GM18951 (cell line): ENCODE measurements around the gene WDR86.

ENCODE experiments used
- POLR2A ChIP-seq: IDR thresholded peaks from 4 replicates; pipeline ENCODE4 v1.6.1; 2011; ENCODE audit warnings: mild to moderate bottlenecking; ENCODE audit not compliant: insufficient read length, insufficient read depth; ENCODE audit errors: extremely low read depth
- in situ Hi-C: fragments of 300-500 bp; cut with MboI; formaldehyde crosslinking; loops from one replicate; pipeline ENCODE4 v1.12.0; 2022; ENCODE audit warnings: low sequenced_read_pairs, mixed read lengths, inconsistent platforms; ENCODE audit not compliant: unreplicated experiment

Gene WDR86

GRCh38 chr7:151448261-151449252 is 38.7 kb upstream of the WDR86 start:
- TF ChIP-seq POLR2A: no peak
- in situ Hi-C loops: loop anchor here (10.0 kb wide), 2 partner anchors 84 to 144 kb away; no protein-coding TSS in a partner anchor

- in situ Hi-C loops: loop anchor here (10.0 kb wide), 2 partner anchors 83 to 143 kb away; no protein-coding TSS in a partner anchor
- TF ChIP-seq POLR2A: no peak
Observed at GRCh38 chr7:151447901-151448260, 38.0 kb upstream of the WDR86 start.

- in situ Hi-C loops: loop anchor here (10.0 kb wide), 2 partner anchors 83 to 143 kb away; no protein-coding TSS in a partner anchor
- TF ChIP-seq POLR2A: no peak
Observed at GRCh38 chr7:151447312-151447711, 37.5 kb upstream of the WDR86 start.

- in situ Hi-C loops: loop anchor here (10.0 kb wide), 2 partner anchors 82 to 142 kb away; no protein-coding TSS in a partner anchor
- no peak for TF ChIP-seq POLR2A
Observed at GRCh38 chr7:151446412-151446811, 36.6 kb upstream of the WDR86 start.

GRCh38 chr7:151444632-151445031 is 34.8 kb upstream of the WDR86 start:
- TF ChIP-seq POLR2A: no peak
- in situ Hi-C loops: loop anchor here (10.0 kb wide), 2 partner anchors 80 to 140 kb away; no protein-coding TSS in a partner anchor

- in situ Hi-C loops: loop anchor here (10.0 kb wide), 2 partner anchors 78 to 138 kb away; no protein-coding TSS in a partner anchor
- no peak for TF ChIP-seq POLR2A
Observed at GRCh38 chr7:151442776-151443496, 33.1 kb upstream of the WDR86 start.

GRCh38 chr7:151440799-151441445 is 31.1 kb upstream of the WDR86 start:
- in situ Hi-C loops: loop anchor here (10.0 kb wide), 2 partner anchors 76 to 136 kb away; no protein-coding TSS in a partner anchor
- TF ChIP-seq POLR2A: no peak

- in situ Hi-C loops: loop anchor here (10.0 kb wide), 2 partner anchors 75 to 135 kb away; no protein-coding TSS in a partner anchor
- TF ChIP-seq POLR2A: no peak
Observed at GRCh38 chr7:151439855-151440798, 30.3 kb upstream of the WDR86 start, which contains the start of gene CRYGN. CRYGN (minus strand) TSS chr7:151440141; CDS start chr7:151439917, 224 bp downstream.

- in situ Hi-C loops: no loop called here
Observed at GRCh38 chr7:151438864-151439601, 29.2 kb upstream of the WDR86 start.

GRCh38 chr7:151437866-151438516 is 28.2 kb upstream of the WDR86 start:
- no peak for TF ChIP-seq POLR2A
- in situ Hi-C loops: no loop called here

More at GRCh38 chr7:151438864-151439601, 29.2 kb upstream of the WDR86 start:
- TF ChIP-seq POLR2A: no peak
